NCI-H2196 (cell line): ENCODE measurements around the gene KRTAP10-4.
"Not testable (repeated sequence)": the region's sequence is repeated elsewhere in the genome, so short reads cannot be mapped to it uniquely, and the experiment has no call there.

Source experiments
- DNase-seq: peaks from one replicate; lab custom pipeline; 2025; ENCODE audit not compliant: unreplicated experiment; lab: John Stamatoyannopoulos, UW

The KRTAP10-4 gene

GRCh38 chr21:44534688-44535087 lies 38.8 kb upstream of the KRTAP10-4 start:
- no peak for DNase-seq

DNA sequence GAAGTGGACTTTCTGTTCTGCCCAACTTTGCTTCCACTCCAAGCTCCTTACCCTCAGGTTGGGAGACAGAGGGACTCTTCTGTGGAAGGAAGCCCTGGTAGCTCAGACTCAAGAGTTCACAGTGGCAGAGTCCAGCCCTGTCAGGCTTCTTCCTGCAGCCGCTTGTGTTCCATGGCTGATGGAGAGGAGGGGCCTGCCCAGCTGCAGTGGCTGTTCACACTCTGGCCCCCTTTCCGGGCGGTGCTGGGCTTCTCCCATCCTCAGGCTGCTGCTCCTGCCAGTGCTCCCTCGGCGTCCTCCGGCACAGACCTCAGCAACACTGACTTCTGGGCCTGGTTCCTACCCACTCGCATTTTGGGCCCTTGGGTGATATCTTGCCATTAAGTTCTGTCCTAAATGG lies 37.6 kb upstream of the KRTAP10-4 start:
- DNase-seq, result no peak

DNA sequence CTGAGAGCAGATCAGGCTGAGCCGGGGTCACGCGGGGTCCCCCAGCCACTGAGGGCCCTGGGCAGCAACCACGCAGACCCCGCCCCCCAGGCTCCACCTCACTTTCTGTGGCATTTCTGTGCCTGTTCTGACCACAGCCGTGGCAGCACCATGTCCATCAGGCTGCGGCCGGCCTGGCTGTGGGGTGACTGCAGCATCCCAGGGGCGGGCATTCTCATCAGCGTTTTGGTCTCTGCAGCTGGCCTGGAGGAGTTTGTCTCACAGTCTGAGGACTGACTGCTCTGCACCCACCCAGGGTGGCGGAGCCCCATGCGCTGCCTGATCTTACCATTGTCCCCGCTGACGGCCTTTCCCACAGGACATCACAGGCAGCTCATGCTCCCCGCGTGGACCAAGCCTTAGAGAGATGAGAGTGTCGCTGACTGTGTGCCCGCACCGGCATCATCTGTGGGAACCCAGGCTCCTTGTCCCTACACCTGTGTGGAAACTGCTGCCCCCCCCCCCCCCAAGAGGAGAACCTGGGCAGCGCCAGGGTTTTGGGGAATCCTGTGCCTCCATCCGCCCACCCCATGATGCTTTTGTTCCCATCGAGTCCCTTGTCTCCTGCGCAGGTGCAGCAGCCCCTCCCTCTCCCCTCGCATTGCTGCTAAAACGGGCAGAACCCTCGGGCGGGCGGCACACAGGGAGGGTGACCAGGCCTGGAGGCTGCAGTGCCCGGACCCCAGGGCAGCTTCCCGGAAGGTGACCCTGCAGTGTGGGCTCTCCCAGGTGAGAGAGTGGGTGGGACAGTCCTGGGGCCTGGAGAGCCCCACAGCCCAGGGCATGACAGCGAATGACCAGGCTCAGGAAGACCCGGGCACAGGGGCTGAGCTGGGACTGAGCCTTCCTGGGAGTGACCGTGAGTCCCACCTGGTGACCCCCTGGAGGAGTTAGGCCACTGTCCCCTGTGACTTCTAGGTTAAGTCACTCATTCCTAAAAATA lies 35.3 kb upstream of the KRTAP10-4 start:
- no peak for DNase-seq

DNA sequence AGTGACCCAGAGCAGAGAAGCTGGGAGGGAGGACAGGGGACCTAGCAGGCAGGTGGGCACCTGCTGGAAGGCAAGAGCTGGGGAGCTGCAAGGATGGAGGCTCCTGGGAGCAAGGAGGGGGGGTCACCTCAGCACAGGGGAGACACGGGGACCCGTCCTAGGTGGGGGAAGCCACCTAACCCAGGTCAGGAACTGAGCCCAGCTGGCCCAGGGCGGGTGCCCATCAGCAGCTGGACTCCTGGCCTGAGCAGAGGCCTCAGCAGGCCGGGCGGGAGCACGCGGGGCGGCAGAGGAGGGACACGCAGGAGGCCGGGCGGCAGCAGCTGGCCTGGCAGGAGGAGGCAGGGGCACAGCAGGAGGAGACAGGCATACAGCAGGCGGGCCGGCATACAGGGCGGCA lies 34.5 kb upstream of the KRTAP10-4 start:
- no peak for DNase-seq

GRCh38 chr21:44539991-44540666 lies 33.4 kb upstream of the KRTAP10-4 start, which contains the start of gene KRTAP10-1:
TSS of gene KRTAP10-1 (minus strand) at chr21:44540195. CDS start at chr21:44540150, 45 bp downstream.
- DNase-seq, result no peak

DNA sequence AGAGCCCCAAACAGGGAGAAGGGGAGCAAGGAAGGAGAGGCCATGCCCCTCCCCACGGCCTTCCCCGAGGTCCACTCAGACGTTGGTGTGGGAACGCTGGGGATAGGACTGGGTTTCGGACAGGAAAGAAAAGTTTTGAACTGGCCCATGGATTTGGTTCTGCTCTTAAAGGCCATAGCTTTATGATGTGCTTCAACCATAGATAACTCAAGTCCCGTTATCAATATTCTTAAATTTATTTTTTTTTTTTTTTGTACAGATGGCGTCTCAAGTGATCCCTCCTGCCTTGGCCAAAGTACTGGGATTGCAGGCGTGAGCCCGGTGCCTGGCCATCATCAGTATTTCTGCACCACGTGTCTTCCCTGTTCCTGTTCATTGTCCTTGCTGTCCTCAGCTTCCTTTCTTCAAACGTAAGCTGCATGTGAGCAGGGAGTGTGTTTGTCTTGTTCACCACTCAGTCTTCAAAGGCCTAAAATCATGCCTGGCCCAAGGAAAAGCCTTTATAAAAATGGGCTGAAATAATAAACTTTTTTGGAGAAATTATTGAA lies 32.7 kb upstream of the KRTAP10-4 start:
- DNase-seq, result no peak

DNA sequence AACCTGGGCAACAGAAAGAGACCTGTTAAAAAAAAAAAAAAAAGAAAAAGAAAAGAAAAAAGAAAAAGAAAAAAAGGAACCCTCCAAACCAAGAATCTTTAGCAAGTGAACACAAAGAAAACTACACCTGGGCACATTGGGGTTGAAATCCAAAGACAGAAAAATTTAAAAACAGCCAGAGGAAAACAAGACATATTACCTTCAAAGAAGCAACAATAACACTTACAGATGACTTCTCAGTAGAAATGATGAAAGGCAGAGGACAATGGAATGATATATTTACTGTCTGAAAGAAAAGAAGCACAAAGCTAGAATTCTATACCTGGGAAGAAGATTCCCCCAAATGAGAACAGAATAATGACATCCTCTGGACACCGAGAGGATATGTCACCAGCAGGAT lies 30.8 kb upstream of the KRTAP10-4 start:
- DNase-seq, result no peak

- DNase-seq, result no peak
These were observed 29.0 kb upstream of the KRTAP10-4 start for GRCh38 chr21:44544566-44544965.

DNA sequence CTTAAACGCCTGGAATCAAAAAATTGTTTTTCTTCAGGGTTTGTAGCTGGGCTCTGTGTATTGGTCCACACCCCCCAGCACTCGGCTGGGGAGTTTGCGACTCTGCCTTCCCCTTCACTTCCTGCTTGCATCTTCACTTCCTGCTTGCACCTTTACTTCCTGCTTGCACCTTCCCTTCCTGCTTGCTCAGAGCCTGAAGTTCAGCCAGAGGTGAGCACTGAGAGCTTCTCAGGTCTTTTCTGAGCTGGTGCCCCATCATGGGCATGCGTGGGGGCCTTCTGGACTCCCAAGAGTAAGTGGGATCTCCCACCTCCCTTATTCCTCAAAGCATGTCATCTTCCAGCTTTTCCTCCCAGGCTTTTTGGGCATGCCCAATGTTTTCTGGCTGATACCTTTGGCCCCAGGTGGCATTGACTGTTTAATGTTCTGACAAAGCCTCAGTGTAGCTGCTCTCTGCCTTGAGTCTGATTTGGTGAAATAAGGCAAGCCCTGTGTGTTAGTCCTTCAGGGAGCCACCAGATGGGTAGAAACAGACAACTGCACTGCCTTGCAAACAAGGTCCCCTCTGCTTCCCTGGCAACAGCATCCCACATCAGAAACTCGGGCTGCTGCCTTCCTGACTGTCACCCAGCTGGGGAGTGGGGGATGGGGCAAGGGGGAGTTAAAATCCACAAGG lies 25.7 kb upstream of the KRTAP10-4 start:
- DNase-seq, result no peak

- DNase-seq, result no peak
These were observed 25.1 kb upstream of the KRTAP10-4 start for GRCh38 chr21:44548381-44548780.

GRCh38 chr21:44548922-44549321 lies 24.6 kb upstream of the KRTAP10-4 start:
- DNase-seq, result no peak

DNA sequence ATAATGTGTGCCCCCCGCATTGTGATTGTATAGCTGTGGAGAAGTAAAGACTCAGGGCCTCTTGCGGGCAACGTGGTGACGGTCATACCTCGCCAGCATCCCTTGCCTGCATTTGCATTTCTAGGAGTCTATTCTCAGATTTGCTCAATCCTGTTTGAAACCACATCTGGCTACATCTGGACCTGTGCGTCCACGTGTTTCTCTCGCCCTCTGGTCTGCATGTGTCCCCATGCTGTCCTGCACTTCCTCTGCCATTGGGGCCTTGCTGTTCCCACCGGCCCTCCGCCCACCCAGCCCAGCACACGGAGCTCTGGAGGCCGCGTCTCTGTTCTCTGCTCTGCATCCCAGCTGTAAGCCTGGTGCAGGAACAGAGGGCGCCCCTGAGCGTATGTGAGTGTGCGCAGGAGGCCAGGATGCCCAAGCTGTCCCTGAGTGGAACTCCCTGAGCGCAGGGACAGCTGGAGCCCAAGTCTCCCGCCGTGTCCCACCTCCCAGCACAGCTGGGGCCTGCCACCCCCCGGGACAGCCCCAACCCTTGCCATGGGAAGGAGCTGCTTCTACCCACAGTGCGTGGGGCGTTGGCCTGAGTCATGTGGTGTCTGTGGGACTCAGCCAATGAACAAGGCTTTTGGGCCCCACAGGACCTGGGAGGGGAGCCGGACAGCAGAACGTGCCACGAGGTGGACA lies 23.9 kb upstream of the KRTAP10-4 start:
- DNase-seq, result no peak

DNA sequence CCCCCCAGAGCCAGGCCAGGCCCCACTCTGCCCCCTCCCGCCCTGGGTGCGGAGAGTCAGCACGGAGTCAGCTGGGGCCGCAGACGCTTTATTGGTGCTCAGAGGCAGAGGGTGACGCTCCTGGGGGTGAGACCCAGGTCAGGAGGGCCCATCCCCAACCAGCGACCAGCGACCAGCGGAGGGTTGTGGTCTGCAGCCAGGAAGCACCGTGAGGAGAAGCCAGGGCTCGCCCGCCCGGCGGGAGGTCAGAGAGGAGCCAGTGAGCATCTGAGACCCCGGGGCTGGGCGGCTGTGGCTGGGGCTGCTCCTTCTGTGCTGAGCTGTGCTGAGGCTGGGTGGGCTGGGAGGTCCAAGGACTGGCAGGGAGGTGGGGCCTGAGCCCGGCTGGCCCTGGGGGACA lies 23.2 kb upstream of the KRTAP10-4 start:
- not testable (repeated sequence) for DNase-seq

- no peak for DNase-seq
These were observed 22.7 kb upstream of the KRTAP10-4 start for GRCh38 chr21:44550807-44551206.

DNA sequence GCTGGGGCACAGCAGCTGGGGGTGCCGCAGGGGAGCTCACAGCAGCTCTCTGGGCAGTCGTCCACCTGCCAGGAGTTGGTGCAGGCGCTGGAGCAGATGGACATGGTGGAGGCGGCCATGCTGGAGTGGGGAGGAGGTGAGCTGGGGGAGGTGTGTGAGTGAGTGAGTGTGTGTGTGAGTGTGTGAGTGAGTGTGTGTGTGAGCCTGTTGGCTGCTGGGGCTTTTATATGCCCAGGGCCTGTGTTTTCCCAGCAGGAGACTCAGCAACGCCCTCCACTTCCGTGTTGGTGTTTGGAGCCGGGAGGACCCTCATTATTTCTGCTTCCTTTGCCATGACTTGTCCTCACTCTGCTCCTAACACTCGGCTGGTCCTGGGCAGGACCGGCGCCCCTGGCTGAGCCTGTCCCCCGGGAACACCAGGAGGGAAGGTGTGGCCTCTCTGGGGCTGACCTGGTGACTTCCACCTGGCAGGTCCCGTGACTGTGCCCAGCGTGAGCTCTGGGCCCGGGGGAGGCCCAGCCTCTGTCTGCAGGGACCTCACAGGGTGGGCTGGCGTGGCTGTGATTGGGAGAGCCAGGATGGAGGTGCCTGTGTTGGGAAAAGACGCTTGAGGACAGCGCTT lies 22.1 kb upstream of the KRTAP10-4 start, which contains the start of gene KRTAP10-2:
KRTAP10-2 (minus strand) TSS at position 166 of the 622 bp plus-strand sequence; CDS start at position 119, 47 bp downstream.
- no peak for DNase-seq

DNA sequence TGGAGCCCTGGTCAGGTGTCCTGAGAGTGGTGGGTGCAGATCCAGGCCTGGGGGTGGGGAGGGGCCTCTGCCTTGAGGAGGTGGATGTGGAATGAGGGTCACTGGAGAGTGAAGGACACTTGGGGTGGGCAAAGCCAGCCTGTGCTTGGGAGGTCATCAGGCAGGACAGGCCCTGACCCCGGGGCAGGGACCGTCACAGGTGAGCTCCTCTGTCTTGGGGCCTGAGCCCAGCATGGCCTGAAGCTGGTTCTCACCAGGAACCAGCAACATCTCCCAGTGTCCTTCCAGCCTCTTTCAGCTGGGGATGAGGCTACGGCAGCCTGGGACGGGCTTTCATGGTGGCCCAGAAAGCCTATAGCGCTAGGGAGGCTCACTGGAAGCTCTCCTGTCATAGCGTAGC lies 21.4 kb upstream of the KRTAP10-4 start:
- no peak for DNase-seq

DNA sequence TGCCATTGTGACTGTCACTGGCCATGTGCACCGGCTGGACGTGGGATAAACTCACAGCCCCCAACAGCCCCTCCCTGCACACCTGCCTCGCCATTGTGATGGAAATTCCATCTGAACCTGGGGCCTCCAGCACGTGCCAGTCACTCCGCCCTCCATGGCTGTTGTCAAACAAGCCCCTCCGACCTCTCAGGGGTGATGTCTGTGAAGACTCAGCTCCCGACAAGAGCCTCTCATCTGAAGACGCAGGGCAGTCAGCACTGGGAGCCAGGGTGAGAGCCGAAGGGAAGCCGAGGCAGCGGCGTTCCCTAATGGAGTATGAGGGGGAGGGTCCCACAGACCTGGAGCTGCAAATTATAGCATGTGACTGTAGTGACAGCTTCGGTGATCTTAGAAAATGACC lies 20.8 kb upstream of the KRTAP10-4 start:
- DNase-seq, result no peak

- no peak for DNase-seq
These were observed 18.2 kb upstream of the KRTAP10-4 start for GRCh38 chr21:44555200-44555875.

- no peak for DNase-seq
These were observed 16.6 kb upstream of the KRTAP10-4 start for GRCh38 chr21:44556879-44557278.
